Measurements from ENCODE around the gene CHD6. TPM values are rescaled to one million over a fixed set of nuclear protein-coding genes. Genes with fewer than 3 reads are reported as not detected.

Gene CHD6
- total RNA-seq, 1 experiment from 2014 or later: 80.5 TPM

DNA sequence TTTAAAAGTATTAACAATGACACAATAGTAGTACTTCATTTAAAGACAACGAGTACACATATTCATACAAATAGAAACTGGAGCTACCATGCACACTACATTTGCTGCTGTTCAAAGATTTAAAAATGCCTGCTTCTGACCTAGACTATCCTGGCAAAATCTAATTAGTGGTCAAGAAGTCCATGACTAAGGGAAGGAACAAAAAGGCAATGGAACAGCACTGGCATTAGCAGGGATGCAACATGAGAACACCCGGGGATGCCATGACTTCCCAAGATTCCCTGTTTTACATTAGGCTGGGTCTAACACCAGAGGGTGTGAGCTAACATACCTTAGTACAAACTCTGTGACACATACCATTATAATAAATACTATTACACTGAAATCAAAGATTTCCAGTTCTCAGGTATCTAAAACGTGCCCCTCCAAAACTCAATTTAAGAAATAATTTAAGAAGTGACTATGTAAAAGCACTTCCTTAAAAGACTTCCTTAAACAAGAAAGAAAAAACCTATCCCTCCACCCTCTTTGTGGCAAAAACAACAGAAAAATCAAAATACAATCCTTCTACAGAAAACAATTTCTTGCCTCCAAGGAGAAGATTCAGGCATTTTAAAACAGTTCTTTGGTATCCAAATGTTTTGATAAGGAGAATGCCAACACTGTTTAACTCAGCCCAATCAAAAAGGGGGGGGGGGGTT is 25.5 kb downstream of the CHD6 start:
- ChIA-PET CTCF (no interaction called here), POLR2A (interaction anchor here (0.6 kb wide), 1 partner anchor 252 kb away, joined by 12 read pairs; no protein-coding TSS in a partner anchor)
- no peak overlapping the region for H3K4me3 ChIP-seq (ENCODE audit: low read depth, low read length)
- H3K9me3 ChIP-seq: peaks cover 19% of the 10 kb centered on the region
- H3K4me1 ChIP-seq: no peaks in the 10 kb centered on the region
- Mint-ChIP-seq H3K36me3 (ENCODE audit: insufficient read depth, unreplicated experiment) (peaks cover 23% of the 10 kb centered on the region), H3K9me3 (ENCODE audit: unreplicated experiment) (peaks cover 44% of the 10 kb centered on the region), H3K4me3 (ENCODE audit: unreplicated experiment) (no peak overlapping the region), H3K27me3 (ENCODE audit: insufficient read depth, unreplicated experiment) (no peaks in the 10 kb centered on the region), H3K27ac (ENCODE audit: unreplicated experiment) (no peak overlapping the region), H3K4me1 (ENCODE audit: low read depth, unreplicated experiment) (peaks cover 7% of the 10 kb centered on the region)
- H3K36me3 ChIP-seq (ENCODE audit: control insufficient read depth, insufficient read depth, low read length): 0 out of 2 replicates have a peak, but pooled peaks cover 3% of the 10 kb centered on the region
- no TSS peak for BruUV-seq (replicated peaks)
- intact Hi-C loops (cut with micrococcal nuclease; ENCODE audit: unreplicated experiment): no loop called here
- H3K27me3 ChIP-seq (replicated peaks; ENCODE audit: control insufficient read depth, insufficient read depth, low read length): no peaks in the 10 kb centered on the region
- TF ChIP-seq CTCF (IDR thresholded peaks at IDR 0.05; ENCODE audit: insufficient read depth in 1 of 2, low read depth in 1 of 2, low read length in 1 of 2, severe bottlenecking in 1 of 2, unreplicated experiment in 1 of 2): no peak
- no peak for DNase-seq

GRCh38 chr20:41587956-41588355 is 30.2 kb downstream of the CHD6 start:
- Mint-ChIP-seq H3K4me1 (ENCODE audit: low read depth, unreplicated experiment) (no peaks in the 10 kb centered on the region), H3K9me3 (ENCODE audit: unreplicated experiment) (peaks cover 26% of the 10 kb centered on the region), H3K36me3 (ENCODE audit: insufficient read depth, unreplicated experiment) (peaks cover 13% of the 10 kb centered on the region), H3K4me3 (ENCODE audit: unreplicated experiment) (no peak overlapping the region), H3K27ac (ENCODE audit: unreplicated experiment) (no peak overlapping the region), H3K27me3 (ENCODE audit: insufficient read depth, unreplicated experiment) (no peaks in the 10 kb centered on the region)
- TF ChIP-seq CTCF (IDR thresholded peaks at IDR 0.05; ENCODE audit: insufficient read depth in 1 of 2, low read depth in 1 of 2, low read length in 1 of 2, severe bottlenecking in 1 of 2, unreplicated experiment in 1 of 2): no peak
- Histone ChIP-seq H3K4me3 (ENCODE audit: low read depth, low read length) (no peak overlapping the region), H3K9me3 (peaks cover 16% of the 10 kb centered on the region), H3K36me3 (ENCODE audit: control insufficient read depth, insufficient read depth, low read length) (peaks cover 4% of the 10 kb centered on the region), H3K4me1 (no peaks in the 10 kb centered on the region), H3K27me3 (replicated peaks; ENCODE audit: control insufficient read depth, insufficient read depth, low read length) (no peaks in the 10 kb centered on the region)
- DNase-seq: no peak
- ChIA-PET CTCF (no interaction called here), POLR2A (no interaction called here)
- no TSS peak for BruUV-seq (replicated peaks)
- intact Hi-C loops (cut with micrococcal nuclease; ENCODE audit: unreplicated experiment): no loop called here

GRCh38 chr20:41587523-41587922 is 30.7 kb downstream of the CHD6 start:
- intact Hi-C loops (cut with micrococcal nuclease; ENCODE audit: unreplicated experiment): no loop called here
- Histone ChIP-seq H3K4me3 (ENCODE audit: low read depth, low read length) (no peak overlapping the region), H3K27me3 (replicated peaks; ENCODE audit: control insufficient read depth, insufficient read depth, low read length) (no peaks in the 10 kb centered on the region), H3K36me3 (ENCODE audit: control insufficient read depth, insufficient read depth, low read length) (peaks cover 4% of the 10 kb centered on the region), H3K9me3 (peaks cover 16% of the 10 kb centered on the region), H3K4me1 (no peaks in the 10 kb centered on the region)
- no TSS peak for BruUV-seq (replicated peaks)
- H3K9me3 Mint-ChIP-seq (ENCODE audit: unreplicated experiment): peaks cover 26% of the 10 kb centered on the region
- peaks cover 13% of the 10 kb centered on the region for H3K36me3 Mint-ChIP-seq (ENCODE audit: insufficient read depth, unreplicated experiment)
- no peaks in the 10 kb centered on the region for H3K27me3 Mint-ChIP-seq (ENCODE audit: insufficient read depth, unreplicated experiment)
- no peak for TF ChIP-seq CTCF (IDR thresholded peaks at IDR 0.05; ENCODE audit: insufficient read depth in 1 of 2, low read depth in 1 of 2, low read length in 1 of 2, severe bottlenecking in 1 of 2, unreplicated experiment in 1 of 2)
- ChIA-PET POLR2A (no interaction called here), CTCF (no interaction called here)
- DNase-seq: no peak
- no peaks in the 10 kb centered on the region for H3K4me1 Mint-ChIP-seq (ENCODE audit: low read depth, unreplicated experiment)
- H3K27ac Mint-ChIP-seq (ENCODE audit: unreplicated experiment): no peak overlapping the region
- H3K4me3 Mint-ChIP-seq (ENCODE audit: unreplicated experiment): no peak overlapping the region
